Thyroid gland (tissue), 4 donors: Measurements from ENCODE around the gene PTGER3. TPM values are rescaled to one million over a fixed set of nuclear protein-coding genes. Genes with fewer than 3 reads are reported as not detected.

Experiments
- DNase-seq, 2 donors: peaks; one replicate each; pipeline ENCODE4 v3.0.0-alpha.2; 2019
- H3K27ac ChIP-seq, 3 donors: fragments of 200-600 bp; sonication (generic); 1 replicate in 2 of 3; 2 replicates in 1 of 3; pipeline ENCODE4 v1.5.1; 2016 to 2019; ENCODE audit warnings: mild to moderate bottlenecking in 1 of 3, moderate library complexity in 1 of 3
- H3K27me3 ChIP-seq: fragments of 200-600 bp; sonication (generic); one replicate; pipeline ENCODE4 v1.5.1; 2019
- H3K36me3 ChIP-seq, 2 donors: fragments of 200-600 bp; sonication (generic); one replicate each; pipeline ENCODE4 v1.5.1; 2016 to 2019
- H3K4me1 ChIP-seq, 2 donors: fragments of 200-600 bp; sonication (generic); one replicate each; pipeline ENCODE4 v1.5.1; 2017 to 2019
- H3K4me3 ChIP-seq, 3 donors: fragments of 200-600 bp; sonication (generic); replicated peaks in 1 of 3; 1 replicate in 2 of 3; 2 replicates in 1 of 3; pipeline ENCODE4 v1.5.1; 2016; ENCODE audit warnings: mild to moderate bottlenecking in 1 of 3
- H3K9me3 ChIP-seq: fragments of 200-600 bp; sonication (generic); one replicate; pipeline ENCODE4 v1.5.1; 2017
- POLR2A ChIP-seq, 2 donors: fragments of 450-650 bp; IDR thresholded peaks; one replicate each; pipeline ENCODE4 v1.6.1; 2017; ENCODE audit warnings: antibody characterized with exemption in 2 of 2, mild to moderate bottlenecking in 2 of 2, moderate library complexity in 1 of 2
- WGBS, 2 donors: methylation state at CpG; one replicate each; pipeline ENCODE4 v1.1.5; 2017; 5-methylcytosine and 5-hydroxymethylcytosine counted together
- intact Hi-C: fragments of 100-400 bp; cut with DNase I; formaldehyde crosslinking; loops from one replicate; pipeline ENCODE4 v1.15.1; 2023
- total RNA-seq, 4 donors: library from RNA; depleted of rRNA; stranded (reverse); fragments of >200 nt; gene quantifications; one replicate each; pipeline ENCODE4 v1.2.3, GENCODE V29; 2016
- TF ChIP-seq, protein P1 (sequence below), 6 experiments: fragments of 200-600 bp in 3 of 6; fragments of 450-650 bp in 3 of 6; sonication (generic) in 3 of 6; IDR thresholded peaks; one replicate each; pipeline ENCODE4 v1.5.1; 2016 to 2019; ENCODE audit warnings: antibody characterized with exemption in 6 of 6, mild to moderate bottlenecking in 2 of 6, inconsistent platforms in 1 of 6, moderate library complexity in 1 of 6

PTGER3 gene
- total RNA-seq, 4 donors from 2014 or later = 0.39 to 6.4 (median 2.1) TPM

DNA sequence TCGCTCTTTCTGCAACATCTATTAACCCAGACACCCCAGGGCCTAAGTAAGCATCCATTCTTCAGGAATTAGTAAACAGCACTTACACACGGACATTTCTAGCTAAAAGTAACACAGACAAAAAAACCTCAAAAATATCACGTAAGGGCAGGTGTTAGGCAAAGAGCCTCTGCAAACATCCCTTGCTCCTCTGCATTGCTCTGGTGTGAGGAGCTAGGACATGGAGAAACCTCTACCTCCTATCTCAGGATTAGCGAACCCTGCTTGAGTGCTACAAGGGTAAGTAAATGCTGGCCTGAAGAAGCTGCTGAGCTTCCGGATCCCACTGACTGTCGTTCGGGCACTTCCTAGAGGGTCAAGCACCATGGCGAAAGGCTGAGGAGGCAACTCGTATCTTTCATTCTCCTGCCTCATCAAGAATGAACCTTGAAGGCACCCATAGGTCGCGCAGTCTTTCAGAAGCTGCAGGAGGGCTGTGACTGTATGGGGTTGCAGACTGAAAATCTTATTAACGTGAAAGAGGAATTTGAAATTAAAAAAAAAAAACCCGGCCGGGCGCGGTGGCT lies 2.1 kb downstream of the PTGER3 start:
- no peak for DNase-seq
- Histone ChIP-seq H3K9me3 (no peaks in the 10 kb centered on the region), H3K36me3 (no peaks in the 10 kb centered on the region), H3K4me1 (peaks cover 5 to 20% of the 10 kb centered on the region in 2 donors), H3K27me3 (peaks cover 8% of the 10 kb centered on the region), H3K4me3 (no peak overlapping the region), H3K27ac (no peak overlapping the region)
- WGBS, 2 donors = 81 to 84% methylated on average over 16 of the region's 16 CpGs
- TF ChIP-seq, protein P1, sequence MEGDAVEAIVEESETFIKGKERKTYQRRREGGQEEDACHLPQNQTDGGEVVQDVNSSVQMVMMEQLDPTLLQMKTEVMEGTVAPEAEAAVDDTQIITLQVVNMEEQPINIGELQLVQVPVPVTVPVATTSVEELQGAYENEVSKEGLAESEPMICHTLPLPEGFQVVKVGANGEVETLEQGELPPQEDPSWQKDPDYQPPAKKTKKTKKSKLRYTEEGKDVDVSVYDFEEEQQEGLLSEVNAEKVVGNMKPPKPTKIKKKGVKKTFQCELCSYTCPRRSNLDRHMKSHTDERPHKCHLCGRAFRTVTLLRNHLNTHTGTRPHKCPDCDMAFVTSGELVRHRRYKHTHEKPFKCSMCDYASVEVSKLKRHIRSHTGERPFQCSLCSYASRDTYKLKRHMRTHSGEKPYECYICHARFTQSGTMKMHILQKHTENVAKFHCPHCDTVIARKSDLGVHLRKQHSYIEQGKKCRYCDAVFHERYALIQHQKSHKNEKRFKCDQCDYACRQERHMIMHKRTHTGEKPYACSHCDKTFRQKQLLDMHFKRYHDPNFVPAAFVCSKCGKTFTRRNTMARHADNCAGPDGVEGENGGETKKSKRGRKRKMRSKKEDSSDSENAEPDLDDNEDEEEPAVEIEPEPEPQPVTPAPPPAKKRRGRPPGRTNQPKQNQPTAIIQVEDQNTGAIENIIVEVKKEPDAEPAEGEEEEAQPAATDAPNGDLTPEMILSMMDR (IDR thresholded peaks at IDR 0.05) = no peak
- no peak for TF ChIP-seq POLR2A (IDR thresholded peaks at IDR 0.05)
- intact Hi-C loops = loop anchor here (5.0 kb wide), 1 partner anchor 358 kb away; no protein-coding TSS in a partner anchor

DNA sequence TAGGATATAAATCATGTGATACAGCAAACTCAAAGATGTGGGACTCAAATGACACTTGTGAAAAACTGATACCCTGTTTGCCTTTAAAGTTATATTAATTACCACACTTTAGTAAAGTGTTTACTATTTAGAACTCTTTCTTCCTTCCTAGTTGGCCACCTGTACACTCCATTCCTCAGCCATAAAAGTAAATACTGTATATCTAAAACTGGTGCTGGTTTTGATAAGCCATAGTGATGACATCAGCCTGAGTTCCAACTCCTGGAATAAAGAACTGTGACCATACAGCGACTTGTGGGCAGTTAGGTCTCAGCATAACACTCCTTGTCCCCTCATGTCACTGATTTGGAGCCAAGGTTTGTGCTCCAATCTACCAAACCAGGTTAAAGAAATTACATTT lies 2.8 kb downstream of the PTGER3 start:
- no peak for DNase-seq
- H3K9me3 ChIP-seq = no peaks in the 10 kb centered on the region
- WGBS, 2 donors = 74 to 91% methylated on average over 1 of the region's 1 CpG
- H3K36me3 ChIP-seq = no peaks in the 10 kb centered on the region
- H3K4me3 ChIP-seq = no peak overlapping the region
- H3K4me1 ChIP-seq = peaks cover 5 to 20% of the 10 kb centered on the region in 2 donors
- H3K27me3 ChIP-seq = peaks cover 8% of the 10 kb centered on the region
- no peak for TF ChIP-seq POLR2A (IDR thresholded peaks at IDR 0.05)
- TF ChIP-seq, protein P1 (IDR thresholded peaks at IDR 0.05) = no peak
- no peak overlapping the region for H3K27ac ChIP-seq
- intact Hi-C loops = loop anchor here (5.0 kb wide), 1 partner anchor 358 kb away; no protein-coding TSS in a partner anchor

DNA sequence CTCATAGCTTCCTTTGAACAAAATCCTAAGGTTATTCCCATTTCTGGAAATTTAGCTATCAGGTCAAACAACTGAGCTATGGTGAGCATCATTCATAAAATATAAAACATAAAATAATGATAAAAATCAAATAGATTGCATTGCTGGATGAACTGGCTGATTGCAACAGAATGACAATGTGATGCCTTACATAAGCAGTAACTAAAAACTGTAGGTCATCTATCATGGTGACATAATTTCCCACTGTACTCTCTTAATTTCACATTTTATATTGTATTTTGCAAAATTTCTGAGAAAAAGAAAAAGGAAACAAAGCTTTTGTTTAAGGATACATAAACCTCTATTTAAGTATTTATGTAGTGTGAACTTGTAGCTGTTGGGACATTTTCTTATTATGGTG lies 4.6 kb downstream of the PTGER3 start:
- H3K27me3 ChIP-seq = peaks cover 8% of the 10 kb centered on the region
- H3K4me1 ChIP-seq = peaks cover 4 to 18% of the 10 kb centered on the region in 2 donors
- TF ChIP-seq, protein P1 (IDR thresholded peaks at IDR 0.05) = no peak
- no peaks in the 10 kb centered on the region for H3K36me3 ChIP-seq
- intact Hi-C loops = no loop called here
- H3K27ac ChIP-seq = no peak overlapping the region
- DNase-seq = no peak
- no peak overlapping the region for H3K4me3 ChIP-seq
- no peaks in the 10 kb centered on the region for H3K9me3 ChIP-seq

DNA sequence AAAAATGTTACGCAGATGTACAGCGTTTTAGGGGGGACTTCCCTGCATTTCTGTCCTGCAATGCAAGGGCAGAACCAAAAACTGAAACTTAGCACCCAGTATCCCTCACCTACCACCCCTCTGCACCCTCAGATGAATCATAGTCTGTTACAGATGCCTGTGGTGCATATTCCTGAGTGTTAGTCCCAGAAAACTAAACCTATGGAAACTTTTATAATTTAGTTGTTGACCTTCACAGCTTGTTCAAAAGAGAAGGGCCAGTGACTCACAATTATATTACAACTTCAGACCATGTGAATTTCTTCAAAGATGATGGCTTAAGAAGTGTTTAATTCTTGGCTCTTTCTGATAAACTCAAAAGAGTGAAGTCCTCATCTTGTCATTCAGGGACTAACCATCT lies 5.8 kb downstream of the PTGER3 start:
- H3K4me3 ChIP-seq = no peak overlapping the region
- peaks cover 0 to 5% of the 10 kb centered on the region in 2 donors for H3K4me1 ChIP-seq
- intact Hi-C loops = no loop called here
- no peaks in the 10 kb centered on the region for H3K9me3 ChIP-seq
- 72 to 76% methylated on average over 2 of the region's 2 CpGs for WGBS, 2 donors
- no peaks in the 10 kb centered on the region for H3K36me3 ChIP-seq
- no peak overlapping the region for H3K27ac ChIP-seq
- DNase-seq = no peak
- H3K27me3 ChIP-seq = peaks cover 2% of the 10 kb centered on the region
- TF ChIP-seq, protein P1 (IDR thresholded peaks at IDR 0.05) = no peak
- TF ChIP-seq POLR2A (IDR thresholded peaks at IDR 0.05) = no peak

DNA sequence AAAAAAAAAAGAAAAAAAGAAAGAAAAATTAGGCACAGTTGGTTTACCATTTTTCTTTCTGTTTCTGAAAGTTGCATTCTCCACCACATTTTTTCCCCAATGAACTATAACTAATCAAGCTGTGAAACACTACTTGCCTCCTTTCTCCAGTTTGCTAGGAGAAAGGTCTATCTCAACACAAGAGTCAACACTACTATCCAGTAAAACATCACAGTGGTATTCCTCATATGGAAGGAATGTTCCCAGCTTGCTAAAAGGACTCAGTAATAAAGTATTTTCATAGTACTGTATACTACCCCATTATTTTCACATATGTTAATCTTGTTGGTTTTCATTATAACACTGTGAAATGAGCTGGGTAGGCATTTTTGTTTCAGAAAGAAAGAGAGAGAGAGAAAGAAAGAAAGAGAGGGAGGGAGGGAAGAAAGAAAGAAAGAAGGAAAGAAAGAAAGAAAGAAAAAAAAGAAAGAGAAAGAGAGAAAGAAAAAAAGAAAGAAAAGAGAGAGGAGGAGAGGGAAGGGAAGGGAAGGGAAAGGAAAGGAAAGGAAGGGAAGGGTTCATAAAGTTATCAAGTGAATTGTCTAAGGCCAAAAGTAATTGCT lies 7.9 kb downstream of the PTGER3 start:
- H3K4me1 ChIP-seq = no peaks in the 10 kb centered on the region
- TF ChIP-seq POLR2A (IDR thresholded peaks at IDR 0.05) = no peak
- TF ChIP-seq, protein P1 (IDR thresholded peaks at IDR 0.05) = no peak
- H3K27me3 ChIP-seq = no peaks in the 10 kb centered on the region
- H3K27ac ChIP-seq = no peak overlapping the region
- intact Hi-C loops = no loop called here
- no peak for DNase-seq
- no peaks in the 10 kb centered on the region for H3K9me3 ChIP-seq
- H3K36me3 ChIP-seq = no peaks in the 10 kb centered on the region
- H3K4me3 ChIP-seq = no peak overlapping the region
